ENCODE measurements around the gene BCLAF3. TPM values are rescaled to one million over a fixed set of nuclear protein-coding genes. Genes with fewer than 3 reads are reported as not detected.

BCLAF3 gene
- 10 to 100 TPM in 1 of 2 donors, 1 to 10 TPM in 1; 7.7 to 11.8 TPM for total RNA-seq

- Mint-ChIP-seq H3K4me3 (peak within 1 kb of the TSS; percentile 86 to 91), H3K4me1 (ENCODE audit: low read depth) (peaks cover 22% of the 10 kb centered on the region), H3K36me3 (ENCODE audit: insufficient read depth in 2 of 2) (peaks cover 0 to under 1% of the 10 kb centered on the region in 2 donors), H3K27ac (peak within 1 kb of the TSS; percentile 82), H3K9me3 (no peaks in the 10 kb centered on the region), H3K27me3 (ENCODE audit: low read depth) (peaks cover 8% of the 10 kb centered on the region)
- peak; percentile 90 to 93 for ATAC-seq (replicated peaks in 1 of 2)
- DNase-seq: peak; percentile 89 to 93
Measured at GRCh38 chrX:19990556-19991349, at the start of gene BCLAF3. TSS of gene BCLAF3 (minus strand) at chrX:19991061. CDS start at chrX:19970264, 20,797 bp downstream.

- Mint-ChIP-seq H3K9me3 (no peaks in the 10 kb centered on the region), H3K4me1 (ENCODE audit: low read depth) (no peaks in the 10 kb centered on the region), H3K27me3 (ENCODE audit: low read depth) (peaks cover 6% of the 10 kb centered on the region), H3K36me3 (ENCODE audit: insufficient read depth in 2 of 2) (peaks cover 0 to 2% of the 10 kb centered on the region in 2 donors), H3K4me3 (no peak overlapping the region), H3K27ac (no peak overlapping the region)
- ATAC-seq (replicated peaks in 1 of 2) (no peak), DNase-seq (no peak)
Measured at GRCh38 chrX:20038966-20039365, 48.1 kb upstream of the BCLAF3 start.

GRCh38 chrX:20037186-20037585 lies 46.3 kb upstream of the BCLAF3 start:
- Mint-ChIP-seq H3K9me3 (no peaks in the 10 kb centered on the region), H3K36me3 (ENCODE audit: insufficient read depth in 2 of 2) (peaks cover 0 to 2% of the 10 kb centered on the region in 2 donors), H3K27me3 (ENCODE audit: low read depth) (peaks cover 6% of the 10 kb centered on the region), H3K27ac (no peak overlapping the region), H3K4me1 (ENCODE audit: low read depth) (no peaks in the 10 kb centered on the region), H3K4me3 (no peak overlapping the region)
- ATAC-seq (replicated peaks in 1 of 2) (no peak), DNase-seq (no peak)

GRCh38 chrX:20032201-20032600 lies 41.3 kb upstream of the BCLAF3 start:
- DNase-seq: no peak
- no peak for ATAC-seq (replicated peaks in 1 of 2)
- Mint-ChIP-seq H3K36me3 (ENCODE audit: insufficient read depth in 2 of 2) (no peaks in the 10 kb centered on the region), H3K27ac (no peak overlapping the region), H3K27me3 (ENCODE audit: low read depth) (no peaks in the 10 kb centered on the region), H3K4me3 (no peak overlapping the region), H3K4me1 (ENCODE audit: low read depth) (no peaks in the 10 kb centered on the region), H3K9me3 (peaks cover 0 to 2% of the 10 kb centered on the region in 2 donors)

- no peak for ATAC-seq (replicated peaks in 1 of 2)
- no peaks in the 10 kb centered on the region for H3K4me1 Mint-ChIP-seq (ENCODE audit: low read depth)
Measured at GRCh38 chrX:20029728-20030127, 38.9 kb upstream of the BCLAF3 start.

GRCh38 chrX:20028588-20028987 lies 37.7 kb upstream of the BCLAF3 start:
- DNase-seq: no peak

More at GRCh38 chrX:20029728-20030127, 38.9 kb upstream of the BCLAF3 start:
- no peak overlapping the region for H3K27ac Mint-ChIP-seq
- no peaks in the 10 kb centered on the region for H3K27me3 Mint-ChIP-seq (ENCODE audit: low read depth)
- H3K36me3 Mint-ChIP-seq (ENCODE audit: insufficient read depth in 2 of 2): no peaks in the 10 kb centered on the region
- H3K4me3 Mint-ChIP-seq: no peak overlapping the region
- no peak for DNase-seq
- peaks cover 0 to 2% of the 10 kb centered on the region in 2 donors for H3K9me3 Mint-ChIP-seq

GRCh38 chrX:20026278-20026677 lies 35.4 kb upstream of the BCLAF3 start:
- Mint-ChIP-seq H3K27me3 (ENCODE audit: low read depth) (no peaks in the 10 kb centered on the region), H3K9me3 (no peaks in the 10 kb centered on the region), H3K27ac (no peak overlapping the region), H3K4me1 (ENCODE audit: low read depth) (no peaks in the 10 kb centered on the region), H3K4me3 (no peak overlapping the region), H3K36me3 (ENCODE audit: insufficient read depth in 2 of 2) (no peaks in the 10 kb centered on the region)
- no peak for DNase-seq
- no peak for ATAC-seq (replicated peaks in 1 of 2)

More at GRCh38 chrX:20028588-20028987, 37.7 kb upstream of the BCLAF3 start:
- Mint-ChIP-seq H3K27me3 (ENCODE audit: low read depth) (no peaks in the 10 kb centered on the region), H3K27ac (no peak overlapping the region), H3K36me3 (ENCODE audit: insufficient read depth in 2 of 2) (no peaks in the 10 kb centered on the region), H3K9me3 (peaks cover 0 to 2% of the 10 kb centered on the region in 2 donors), H3K4me3 (no peak overlapping the region), H3K4me1 (ENCODE audit: low read depth) (no peaks in the 10 kb centered on the region)
- no peak for ATAC-seq (replicated peaks in 1 of 2)

- H3K4me1 Mint-ChIP-seq (ENCODE audit: low read depth): no peaks in the 10 kb centered on the region
- no peak overlapping the region for H3K4me3 Mint-ChIP-seq
- no peak overlapping the region for H3K27ac Mint-ChIP-seq
- H3K27me3 Mint-ChIP-seq (ENCODE audit: low read depth): no peaks in the 10 kb centered on the region
- DNase-seq: no peak
- no peak for ATAC-seq (replicated peaks in 1 of 2)
- H3K9me3 Mint-ChIP-seq: peaks cover 6 to 11% of the 10 kb centered on the region in 2 donors
- H3K36me3 Mint-ChIP-seq (ENCODE audit: insufficient read depth in 2 of 2): peaks cover 4 to 11% of the 10 kb centered on the region in 2 donors
Measured at GRCh38 chrX:20019672-20020365, 29.0 kb upstream of the BCLAF3 start.

- DNase-seq: no peak
- Mint-ChIP-seq H3K4me3 (no peak overlapping the region), H3K27me3 (ENCODE audit: low read depth) (no peaks in the 10 kb centered on the region), H3K36me3 (ENCODE audit: insufficient read depth in 2 of 2) (peaks cover 4 to 11% of the 10 kb centered on the region in 2 donors), H3K4me1 (ENCODE audit: low read depth) (no peaks in the 10 kb centered on the region), H3K27ac (no peak overlapping the region), H3K9me3 (peaks cover 6 to 11% of the 10 kb centered on the region in 2 donors)
- ATAC-seq (replicated peaks in 1 of 2): no peak
Measured at GRCh38 chrX:20016616-20016945, 25.7 kb upstream of the BCLAF3 start.

GRCh38 chrX:20015945-20016615 lies 25.2 kb upstream of the BCLAF3 start:
- H3K36me3 Mint-ChIP-seq (ENCODE audit: insufficient read depth in 2 of 2): peaks cover 4 to 11% of the 10 kb centered on the region in 2 donors
- no peaks in the 10 kb centered on the region for H3K27me3 Mint-ChIP-seq (ENCODE audit: low read depth)
- H3K27ac Mint-ChIP-seq: no peak overlapping the region
- no peaks in the 10 kb centered on the region for H3K4me1 Mint-ChIP-seq (ENCODE audit: low read depth)
- no peak overlapping the region for H3K4me3 Mint-ChIP-seq
- no peak for DNase-seq
- H3K9me3 Mint-ChIP-seq: peaks cover 6 to 11% of the 10 kb centered on the region in 2 donors
- no peak for ATAC-seq (replicated peaks in 1 of 2)

GRCh38 chrX:20015422-20015821 lies 24.6 kb upstream of the BCLAF3 start:
- DNase-seq: no peak
- no peak for ATAC-seq (replicated peaks in 1 of 2)
- H3K4me1 Mint-ChIP-seq (ENCODE audit: low read depth): no peaks in the 10 kb centered on the region
- H3K27me3 Mint-ChIP-seq (ENCODE audit: low read depth): no peaks in the 10 kb centered on the region
- peaks cover 6 to 11% of the 10 kb centered on the region in 2 donors for H3K9me3 Mint-ChIP-seq
- H3K36me3 Mint-ChIP-seq (ENCODE audit: insufficient read depth in 2 of 2): peaks cover 4 to 11% of the 10 kb centered on the region in 2 donors
- H3K27ac Mint-ChIP-seq: no peak overlapping the region
- no peak overlapping the region for H3K4me3 Mint-ChIP-seq

- no peak overlapping the region for H3K4me3 Mint-ChIP-seq
- ATAC-seq (replicated peaks in 1 of 2) (no peak), DNase-seq (no peak)
- H3K27me3 Mint-ChIP-seq (ENCODE audit: low read depth): no peaks in the 10 kb centered on the region
- no peaks in the 10 kb centered on the region for H3K4me1 Mint-ChIP-seq (ENCODE audit: low read depth)
- peaks cover 6 to 8% of the 10 kb centered on the region in 2 donors for H3K9me3 Mint-ChIP-seq
- H3K36me3 Mint-ChIP-seq (ENCODE audit: insufficient read depth in 2 of 2): peaks cover 4 to 8% of the 10 kb centered on the region in 2 donors
- H3K27ac Mint-ChIP-seq: no peak overlapping the region
Measured at GRCh38 chrX:20011608-20012007, 20.7 kb upstream of the BCLAF3 start.
